Endothelial cell of umbilical vein (primary cell): ENCODE data around the gene IL3. TPM values are rescaled to one million over a fixed set of nuclear protein-coding genes. Genes with fewer than 3 reads are reported as not detected.

Experiments used
- BruUV-seq: library from RNA; stranded (reverse); fragments of 400-500 nt; replicated peaks from 2 replicates; lab custom pipeline; 2021; lab: Mats Ljungman, UMichigan
- CTCF ChIA-PET: fragments of 300-600, 350-600 bp; sonication (Branson Sonifier 250); formaldehyde crosslinking; loops from one replicate; lab custom pipeline; 2021; ENCODE audit warnings: antibody characterized with exemption, inconsistent platforms; lab: Charles Lee
- POLR2A ChIA-PET: fragments of 300-600, 350-600 bp; sonication (Branson Sonifier 250); formaldehyde crosslinking; loops from one replicate; lab custom pipeline; 2021; ENCODE audit warnings: antibody characterized with exemption, inconsistent platforms; lab: Charles Lee
- DNase-seq: peaks from one replicate; pipeline ENCODE4 v3.0.0-alpha.2; 2011; ENCODE audit warnings: low read depth, low spot score
- FAIRE-seq: peaks from 2 replicates; lab custom pipeline; 2011; peaks lifted over from hg19 to GRCh38; lab: Jason Lieb, UNC
- H2AFZ ChIP-seq: 2 replicates; pipeline ENCODE4 v1.6.0; 2012; ENCODE audit warnings: low read depth, low read length, control low read depth, inconsistent platforms
- H3K27ac ChIP-seq: 2 replicates; pipeline ENCODE4 v1.5.1; 2011; ENCODE audit warnings: low read depth, mild to moderate bottlenecking, control low read depth, low read length, moderate library complexity; ENCODE audit not compliant: insufficient read depth
- H3K27me3 ChIP-seq, 2 experiments: 2 replicates each; pipeline versions ENCODE4 v1.6.0 to v1.6.1; 2011; ENCODE audit warnings: low read length in 2 of 2, mixed read lengths in 1 of 2; ENCODE audit not compliant: control insufficient read depth in 2 of 2, insufficient read depth in 2 of 2
- H3K36me3 ChIP-seq, 2 experiments: 2 replicates in 1 of 2; 3 replicates in 1 of 2; pipeline ENCODE4 v1.5.1; 2011; ENCODE audit warnings: low read length in 2 of 2, mild to moderate bottlenecking in 1 of 2, moderate library complexity in 1 of 2; ENCODE audit not compliant: control insufficient read depth in 2 of 2, insufficient read depth in 2 of 2; ENCODE audit errors: extremely low read depth in 1 of 2
- H3K4me1 ChIP-seq: 3 replicates; pipeline ENCODE4 v1.5.1; 2011; ENCODE audit warnings: mild to moderate bottlenecking, low read length; ENCODE audit not compliant: control insufficient read depth, insufficient read depth; ENCODE audit errors: extremely low read depth
- H3K4me2 ChIP-seq: 2 replicates; pipeline ENCODE4 v1.6.1; 2011; ENCODE audit warnings: low read length, control low read depth, mixed read lengths; ENCODE audit not compliant: insufficient read depth
- H3K4me3 ChIP-seq, 3 experiments: fragments of 200-600 bp in 1 of 3; sonication (generic), shearing (Covaris generic) in 1 of 3; replicated peaks in 1 of 3; 2 replicates each; pipeline ENCODE4 v1.5.1; 2011 to 2016; ENCODE audit warnings: control low read depth in 3 of 3, low read length in 3 of 3, mild to moderate bottlenecking in 2 of 3, inconsistent platforms in 1 of 3, low read depth in 1 of 3, moderate library complexity in 1 of 3; ENCODE audit not compliant: insufficient read depth in 1 of 3
- H3K79me2 ChIP-seq: 2 replicates; pipeline ENCODE4 v1.6.0; 2012; ENCODE audit warnings: low read length, inconsistent platforms; ENCODE audit not compliant: control insufficient read depth, insufficient read depth
- H3K9ac ChIP-seq: replicated peaks from 2 replicates; pipeline ENCODE3; 2011; ENCODE audit warnings: low read length, control low read depth; ENCODE audit not compliant: insufficient read depth; ENCODE audit errors: extremely low read depth
- H3K9me1 ChIP-seq: replicated peaks from 3 replicates; pipeline ENCODE4 v1.6.0; 2011; ENCODE audit warnings: mild to moderate bottlenecking, low read length; ENCODE audit not compliant: control insufficient read depth, insufficient read depth; ENCODE audit errors: extremely low read depth
- H3K9me3 ChIP-seq: replicated peaks from 2 replicates; pipeline ENCODE4 v1.5.1; 2012; ENCODE audit warnings: low read length, inconsistent platforms; ENCODE audit not compliant: control insufficient read depth, insufficient read depth
- H4K20me1 ChIP-seq: replicated peaks from 2 replicates; pipeline ENCODE3; 2011; ENCODE audit warnings: mild to moderate bottlenecking, low read length; ENCODE audit not compliant: control insufficient read depth, insufficient read depth; ENCODE audit errors: extremely low read depth
- CTCF ChIP-seq, 2 donors: IDR thresholded peaks; 1 replicate in 1 of 2; 2 replicates in 1 of 2; pipeline ENCODE4 v1.5.1; 2011; ENCODE audit warnings: low read length in 2 of 2, mild to moderate bottlenecking in 2 of 2, moderate library complexity in 2 of 2, control low read depth in 1 of 2, inconsistent platforms in 1 of 2, low read depth in 1 of 2; ENCODE audit not compliant: insufficient read depth in 1 of 2; ENCODE audit errors: extremely low read depth in 1 of 2
- EZH2 ChIP-seq: IDR thresholded peaks from 2 replicates; pipeline ENCODE4 v1.6.1; 2012; ENCODE audit warnings: borderline replicate concordance, low read depth, mild to moderate bottlenecking, moderate library complexity, low read length, inconsistent platforms; ENCODE audit not compliant: severe bottlenecking
- FOS ChIP-seq: IDR thresholded peaks from 2 replicates; pipeline ENCODE4 v1.6.1; 2011; ENCODE audit warnings: mild to moderate bottlenecking, low read length, moderate library complexity, borderline replicate concordance; ENCODE audit not compliant: insufficient read depth
- GATA2 ChIP-seq: IDR thresholded peaks from 2 replicates; pipeline ENCODE4 v1.7.0; 2011; ENCODE audit warnings: low read depth, mild to moderate bottlenecking, moderate library complexity, mixed read lengths, low read length; ENCODE audit not compliant: insufficient read length, insufficient read depth
- JUN ChIP-seq: IDR thresholded peaks from 2 replicates; pipeline ENCODE4 v1.6.1; 2011; ENCODE audit warnings: borderline replicate concordance, low read depth; ENCODE audit not compliant: insufficient read length, insufficient read depth
- MYC ChIP-seq: IDR thresholded peaks from one replicate; pipeline ENCODE4 v1.6.1; 2011; ENCODE audit warnings: mild to moderate bottlenecking, low read depth, low read length
- POLR2A ChIP-seq: IDR thresholded peaks from 2 replicates; pipeline ENCODE4 v1.6.1; 2012; ENCODE audit warnings: low read depth, mild to moderate bottlenecking, control low read depth, low read length
- POLR2AphosphoS5 ChIP-seq: IDR thresholded peaks from 2 replicates; pipeline ENCODE4 v1.6.1; 2012; ENCODE audit warnings: low read depth, mild to moderate bottlenecking, control low read depth, low read length, moderate library complexity; ENCODE audit not compliant: insufficient read depth
- dilution Hi-C: fragments of 300-500 bp; cut with MboI; formaldehyde crosslinking; loops from one replicate; pipeline ENCODE4 v1.15.0; 2019; ENCODE audit warnings: low sequenced_read_pairs; ENCODE audit not compliant: extremely low pct_ligation_motif_present
- intact Hi-C: fragments of 100-400 bp; cut with micrococcal nuclease; formaldehyde crosslinking; loops from one replicate; pipeline ENCODE4 v1.10.0; 2022
- polyA plus RNA-seq, 4 experiments: library from polyadenylated mRNA; depleted of rRNA in 3 of 4; stranded (reverse) in 3 of 4; unstranded in 1 of 4; fragments of >200 nt; gene quantifications; 2 replicates each; pipeline versions ENCODE4 v1.2.1 to v1.2.3, GENCODE V29; 2011 to 2012; ENCODE audit warnings: missing spikeins in 1 of 4
- total RNA-seq: library from RNA; stranded (reverse); gene quantifications from 2 replicates; pipeline ENCODE4 v1.2.3, GENCODE V29; 2021
- TF ChIP-seq, protein P1 (sequence below): IDR thresholded peaks from 2 replicates; pipeline ENCODE4 v1.6.1; 2011; ENCODE audit not compliant: insufficient read depth, insufficient read length

The IL3 gene
- total and polyA plus RNA-seq, 2 donors (not counting 3 experiments of a cell fraction or from before 2014, with no cell fraction given): not detected

GRCh38 chr5:132037353-132037752, 23.1 kb upstream of the IL3 start:
- no peaks in the 10 kb centered on the region for H3K9me3 ChIP-seq
- dilution Hi-C loops (no loop called here), intact Hi-C loops (no loop called here)
- ChIA-PET POLR2A (no interaction called here), CTCF (no interaction called here)
- BruUV-seq: no TSS peak
- FAIRE-seq: no peak
- no peak for TF ChIP-seq POLR2AphosphoS5
- TF ChIP-seq, protein P1, sequence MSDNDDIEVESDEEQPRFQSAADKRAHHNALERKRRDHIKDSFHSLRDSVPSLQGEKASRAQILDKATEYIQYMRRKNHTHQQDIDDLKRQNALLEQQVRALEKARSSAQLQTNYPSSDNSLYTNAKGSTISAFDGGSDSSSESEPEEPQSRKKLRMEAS: no peak
- TF ChIP-seq EZH2: no peak
- TF ChIP-seq JUN: no peak
- no peak for TF ChIP-seq FOS
- H3K36me3 ChIP-seq: no peaks in the 10 kb centered on the region
- peaks cover 8 to 22% of the 10 kb centered on the region in 2 experiments for H3K27me3 ChIP-seq
- H3K4me2 ChIP-seq: no peak overlapping the region
- no peaks in the 10 kb centered on the region for H4K20me1 ChIP-seq
- no peaks in the 10 kb centered on the region for H3K9me1 ChIP-seq
- no peak overlapping the region for H3K9ac ChIP-seq
- no peak for DNase-seq
- no peak overlapping the region for H3K4me3 ChIP-seq
- no peak overlapping the region for H3K27ac ChIP-seq
- no peaks in the 10 kb centered on the region for H3K4me1 ChIP-seq
- H2AFZ ChIP-seq: no peak overlapping the region
- no peaks in the 10 kb centered on the region for H3K79me2 ChIP-seq

GRCh38 chr5:132044207-132044606, 16.2 kb upstream of the IL3 start:
- TF ChIP-seq GATA2 (no peak), CTCF (IDR thresholded peaks at IDR 0.05; ENCODE audit: extremely low read depth in 1 of 2, insufficient read depth in 1 of 2, low read depth in 1 of 2, low read length in 2 of 2) (no peak), FOS (no peak), MYC (no peak), POLR2A (no peak), JUN (no peak), POLR2AphosphoS5 (no peak), EZH2 (no peak)
- TF ChIP-seq, protein P1: no peak
- POLR2A ChIA-PET: no interaction called here
- Histone ChIP-seq H3K4me1 (no peaks in the 10 kb centered on the region), H3K27ac (no peak overlapping the region), H3K36me3 (no peaks in the 10 kb centered on the region), H3K79me2 (no peaks in the 10 kb centered on the region), H4K20me1 (no peaks in the 10 kb centered on the region), H3K9ac (no peak overlapping the region), H3K4me2 (no peak overlapping the region), H3K4me3 (no peak overlapping the region), H2AFZ (no peak overlapping the region), H3K27me3 (peaks cover 2% of the 10 kb centered on the region in 2 experiments), H3K9me3 (no peaks in the 10 kb centered on the region), H3K9me1 (no peaks in the 10 kb centered on the region)
- BruUV-seq: no TSS peak
- dilution Hi-C loops: no loop called here
- CTCF ChIA-PET: no interaction called here
- DNase-seq (no peak), FAIRE-seq (no peak)
- intact Hi-C loops: no loop called here
